Adrenal gland (tissue), 5 donors: ENCODE results near the gene ZNF236.

Experiments
- CTCF ChIP-seq, 6 experiments: fragments of 450-650 bp in 4 of 6; fragments of 200-600 bp in 2 of 6; sonication (generic) in 1 of 6; IDR thresholded peaks; 1 replicate in 5 of 6; 2 replicates in 1 of 6; pipeline versions ENCODE4 v1.5.1 to v1.8.0; 2016 to 2021; ENCODE audit warnings: antibody characterized with exemption in 6 of 6, mild to moderate bottlenecking in 2 of 6, moderate library complexity in 1 of 6
- POLR2A ChIP-seq, 2 donors: fragments of 450-650 bp; IDR thresholded peaks; one replicate each; pipeline ENCODE4 v1.6.1; 2017; ENCODE audit warnings: antibody characterized with exemption in 2 of 2, mild to moderate bottlenecking in 2 of 2, moderate library complexity in 1 of 2
- donor health status: DM: no; HTN: no; CAD: no.

GRCh38 chr18:76801567-76802505, 20.5 kb upstream of the ZNF236 start:
- TF ChIP-seq CTCF (IDR thresholded peaks at IDR 0.05) (peak; percentile 66 to 93 (median 76)), POLR2A (IDR thresholded peaks at IDR 0.05) (no peak)
